Stimulated activated CD4-positive, alpha-beta T cell treated with anti-CD3 and anti-CD28 coated beads, Interleukin-2, amount 100 ng/mL, for 24 hours (primary cell): ENCODE data around the gene PRG2.
"Not testable (repeated sequence)": the region's sequence is repeated elsewhere in the genome, so short reads cannot be mapped to it uniquely, and the experiment has no call there.

Source experiments
- DNase-seq, 2 donors: peaks; one replicate each; pipeline ENCODE4 v3.0.0-alpha.2; 2020

PRG2 gene

GRCh38 chr11:57364851-57365660 lies 25.4 kb downstream of the PRG2 start:
- DNase-seq: no peak

- DNase-seq: no peak
Measured at GRCh38 chr11:57363131-57364080, 27.0 kb downstream of the PRG2 start.

DNA sequence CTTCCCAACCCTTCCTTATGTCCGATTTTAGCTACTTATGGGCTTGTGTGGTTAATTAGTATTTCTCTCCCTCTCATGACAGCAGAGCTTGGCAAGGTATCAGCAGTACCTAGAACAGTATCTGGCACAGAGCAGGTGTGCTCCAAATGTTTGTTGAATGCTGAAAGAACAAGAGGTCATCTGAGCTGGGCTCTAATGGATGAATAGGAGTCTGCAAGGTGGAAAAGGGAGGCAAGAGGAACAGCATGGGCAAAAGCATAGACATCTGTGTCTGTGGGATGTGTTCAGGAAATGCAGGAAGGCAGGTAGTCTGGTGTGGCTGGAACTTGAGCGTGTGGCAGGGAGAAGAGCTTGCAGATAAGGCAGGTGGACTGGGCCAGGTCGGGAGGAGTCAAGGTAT lies 28.5 kb downstream of the PRG2 start:
- DNase-seq: no peak

DNA sequence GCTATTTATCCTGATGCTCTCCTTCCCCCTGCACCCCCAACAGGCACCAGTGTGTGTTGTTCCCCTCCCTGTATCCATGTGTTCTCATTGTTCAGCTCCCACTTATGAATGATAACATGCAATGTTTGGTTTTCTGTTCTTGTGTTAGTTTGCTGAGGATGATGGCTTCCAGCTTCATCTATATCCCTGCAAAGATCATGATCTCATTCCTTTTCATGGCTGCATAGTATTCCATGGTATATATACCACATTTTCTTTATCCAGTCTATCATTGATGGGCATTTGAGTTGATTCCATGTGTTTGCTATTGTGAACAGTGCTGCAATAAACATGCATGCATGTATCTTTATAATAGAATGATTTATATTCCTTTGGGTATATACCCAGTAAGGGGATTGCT lies 29.0 kb downstream of the PRG2 start:
- DNase-seq: not testable (repeated sequence)

- DNase-seq: no peak
Measured at GRCh38 chr11:57360991-57361390, 29.5 kb downstream of the PRG2 start.

GRCh38 chr11:57359896-57360690 lies 30.4 kb downstream of the PRG2 start:
- DNase-seq: no peak

- no peak for DNase-seq
Measured at GRCh38 chr11:57359396-57359795, 31.1 kb downstream of the PRG2 start.

DNA sequence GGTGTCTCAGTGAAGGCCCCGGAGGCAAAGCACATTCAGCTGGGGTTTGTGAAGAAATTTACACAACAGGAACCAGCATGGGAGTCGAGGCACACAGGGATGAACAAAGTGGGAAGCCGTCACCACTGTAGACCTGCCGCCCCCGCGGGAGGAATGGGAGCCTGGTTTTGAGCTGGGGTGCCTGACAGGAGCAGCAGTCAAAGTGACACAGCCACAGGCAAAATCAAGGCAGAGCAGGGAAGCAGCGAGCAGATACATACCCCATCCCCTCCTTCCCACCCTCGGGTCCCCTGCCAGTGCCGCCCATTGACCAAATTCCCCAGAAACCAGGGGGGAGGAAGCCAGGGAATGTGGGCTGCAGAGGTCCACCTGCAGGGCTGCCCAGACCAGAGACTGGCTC lies 31.5 kb downstream of the PRG2 start:
- no peak for DNase-seq

- DNase-seq: no peak
Measured at GRCh38 chr11:57358543-57358961, 31.9 kb downstream of the PRG2 start.

- DNase-seq: no peak
Measured at GRCh38 chr11:57357856-57358255, 32.6 kb downstream of the PRG2 start.

DNA sequence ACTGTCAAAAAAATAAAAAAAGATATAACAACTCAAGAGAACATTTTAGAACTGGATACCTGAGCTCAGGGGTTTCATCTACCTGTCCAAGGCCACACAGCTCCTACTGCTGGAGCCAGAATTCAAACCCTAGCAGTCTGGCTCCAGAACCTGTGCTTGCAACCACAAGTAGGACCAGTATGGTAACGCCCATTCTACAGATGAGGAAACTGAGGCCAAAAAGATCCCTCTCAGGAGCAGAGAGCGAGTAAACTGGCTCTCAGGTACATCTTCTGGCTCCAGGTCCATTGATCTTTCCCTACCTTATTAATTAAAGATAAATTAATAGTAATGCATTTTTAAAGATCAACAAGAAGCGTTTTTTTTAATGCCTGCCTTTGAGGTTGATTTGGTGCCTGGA lies 33.1 kb downstream of the PRG2 start:
- DNase-seq: no peak

GRCh38 chr11:57356268-57356667 lies 34.2 kb downstream of the PRG2 start:
- no peak for DNase-seq

DNA sequence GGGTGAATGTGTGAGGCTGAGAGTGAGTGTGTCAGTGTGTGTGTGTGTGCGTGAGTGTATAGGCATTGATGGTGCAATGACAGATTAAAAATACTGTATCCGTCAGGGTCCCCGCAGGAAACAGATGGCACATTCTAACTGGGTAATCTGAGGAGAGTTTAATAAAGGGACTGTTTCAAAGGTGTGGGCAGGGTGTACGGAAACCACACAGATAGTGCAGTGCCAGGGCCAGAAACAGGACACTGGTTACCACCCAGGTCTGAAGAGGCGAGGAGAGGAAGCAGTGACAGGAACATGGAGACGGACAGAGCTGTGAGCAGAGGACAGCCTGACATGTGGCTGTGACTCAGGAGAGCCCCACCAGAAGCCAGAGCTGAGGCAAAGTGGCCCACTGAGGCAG lies 35.8 kb downstream of the PRG2 start:
- DNase-seq: no peak

- no peak for DNase-seq
Measured at GRCh38 chr11:57353852-57354251, 36.6 kb downstream of the PRG2 start.

- DNase-seq: no peak
Measured at GRCh38 chr11:57353446-57353845, 37.0 kb downstream of the PRG2 start.

- DNase-seq: no peak
Measured at GRCh38 chr11:57353036-57353435, 37.4 kb downstream of the PRG2 start.

- peak; percentile 77 to 79 for DNase-seq
Measured at GRCh38 chr11:57349491-57350274, 40.8 kb downstream of the PRG2 start.

GRCh38 chr11:57348636-57349313 lies 41.7 kb downstream of the PRG2 start:
- no peak for DNase-seq

- DNase-seq: no peak
Measured at GRCh38 chr11:57348052-57348451, 42.4 kb downstream of the PRG2 start.

DNA sequence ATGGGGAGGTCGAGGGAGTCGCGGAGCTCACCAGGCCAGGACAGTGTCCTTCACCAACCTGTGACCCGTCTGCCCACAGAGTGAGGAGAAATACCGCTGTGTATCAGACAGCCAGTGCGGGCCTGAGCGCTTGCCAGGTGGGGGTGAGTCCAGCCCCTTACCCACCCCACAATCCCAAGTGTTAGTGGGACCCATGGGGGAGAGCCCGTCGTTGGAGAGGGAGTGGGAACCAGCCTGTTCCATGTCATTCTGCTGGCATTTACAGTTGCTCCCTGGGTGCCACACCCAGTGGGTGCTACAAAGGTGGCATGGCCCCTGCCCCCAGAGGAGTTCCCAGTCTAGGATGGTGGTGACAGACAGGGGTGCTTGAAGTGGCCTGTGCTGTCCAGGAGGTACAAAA lies 43.1 kb downstream of the PRG2 start:
- DNase-seq: no peak

GRCh38 chr11:57345555-57346211 lies 44.8 kb downstream of the PRG2 start:
- peak; percentile 73 to 81 for DNase-seq
